Activated CD8-positive, alpha-beta memory T cell treated with anti-CD3 and anti-CD28 coated beads for 36 hours (primary cell): ENCODE results near the gene TOMM40L. TPM values are rescaled to one million over a fixed set of nuclear protein-coding genes. Genes with fewer than 3 reads are reported as not detected.
"Not testable (repeated sequence)": the region's sequence is repeated elsewhere in the genome, so short reads cannot be mapped to it uniquely, and the experiment has no call there.

ENCODE experiments used
- CTCF ChIA-PET: fragments of 350-600 bp; sonication (Branson Sonifier 250); formaldehyde crosslinking; loops from one replicate; lab custom pipeline; 2021; ENCODE audit warnings: antibody characterized with exemption; lab: Charles Lee
- POLR2A ChIA-PET: fragments of 350-600 bp; sonication (Branson Sonifier 250); formaldehyde crosslinking; loops from one replicate; lab custom pipeline; 2021; ENCODE audit warnings: antibody characterized with exemption; lab: Charles Lee
- total RNA-seq, 2 experiments: library from RNA; stranded (reverse); gene quantifications; one replicate each; pipeline ENCODE4 v1.2.3, GENCODE V29; 2021

Gene TOMM40L
- total RNA-seq, 2 experiments from 2014 or later, result 23.7 to 25.1 TPM

- ChIA-PET CTCF (interaction anchor here (0.6 to 7.9 kb wide), 18 partner anchors 8 to 162 kb away, joined by 3 to 56 read pairs (median 6); partner anchors contain the start of genes B4GALT3, CFAP126, FCER1G and NDUFS2), POLR2A (no interaction called here)
These were observed 1.5 kb downstream of the TOMM40L start for GRCh38 chr1:161227196-161227871.

GRCh38 chr1:161228032-161228431 is 2.2 kb downstream of the TOMM40L start:
- CTCF ChIA-PET, result interaction anchor here (0.6 to 7.9 kb wide), 15 partner anchors 9 to 155 kb away, joined by 3 to 56 read pairs (median 5); partner anchors contain the start of genes CFAP126, FCER1G, NDUFS2 and NR1I3
- POLR2A ChIA-PET, result interaction anchor here (0.6 kb wide), 1 partner anchor 12 kb away, joined by 4 read pairs; no protein-coding TSS in a partner anchor

GRCh38 chr1:161229896-161230295 is 4.0 kb downstream of the TOMM40L start:
- ChIA-PET POLR2A (interaction anchor here (0.6 kb wide), 1 partner anchor 69 kb away, joined by 7 read pairs; no protein-coding TSS in a partner anchor), CTCF (interaction anchor here (0.7 to 7.9 kb wide), 7 partner anchors 12 to 153 kb away, joined by 3 to 39 read pairs (median 3); no protein-coding TSS in a partner anchor)

GRCh38 chr1:161230762-161231161 is 4.9 kb downstream of the TOMM40L start:
- ChIA-PET POLR2A (interaction anchor here (0.9 kb wide), 1 partner anchor 76 kb away, joined by 3 read pairs; no protein-coding TSS in a partner anchor), CTCF (interaction anchor here (0.7 to 7.9 kb wide), 5 partner anchors 10 to 152 kb away, joined by 3 to 39 read pairs (median 3); no protein-coding TSS in a partner anchor)

- CTCF ChIA-PET, result interaction anchor here (1.0 kb wide), 1 partner anchor 39 kb away, joined by 5 read pairs; no protein-coding TSS in a partner anchor
- POLR2A ChIA-PET, result no interaction called here
These were observed 7.2 kb downstream of the TOMM40L start for GRCh38 chr1:161233102-161233501.

GRCh38 chr1:161235957-161236775 is 10.3 kb downstream of the TOMM40L start:
- POLR2A ChIA-PET, result no interaction called here
- CTCF ChIA-PET, result interaction anchor here (1.0 to 2.0 kb wide), 3 partner anchors 9 to 146 kb away, joined by 3 to 7 read pairs (median 6); partner anchors contain the start of gene TOMM40L

GRCh38 chr1:161238039-161238473 is 12.2 kb downstream of the TOMM40L start, which contains the start of gene NR1I3:
Gene NR1I3 (minus strand): TSS chr1:161238203. CDS start chr1:161236565, 1,638 bp downstream.
- CTCF ChIA-PET, result interaction anchor here (1.0 to 2.7 kb wide), 3 partner anchors 10 to 11 kb away, joined by 4 to 11 read pairs (median 6); partner anchors contain the start of gene TOMM40L
- POLR2A ChIA-PET, result no interaction called here

- POLR2A ChIA-PET, result no interaction called here
- CTCF ChIA-PET, result interaction anchor here (0.9 kb wide), 1 partner anchor 12 kb away, joined by 3 read pairs; no protein-coding TSS in a partner anchor
These were observed 15.8 kb downstream of the TOMM40L start for GRCh38 chr1:161241682-161242081.

GRCh38 chr1:161242313-161242712 is 16.5 kb downstream of the TOMM40L start:
- CTCF ChIA-PET, result interaction anchor here (0.9 kb wide), 1 partner anchor 12 kb away, joined by 3 read pairs; no protein-coding TSS in a partner anchor
- POLR2A ChIA-PET, result no interaction called here

- ChIA-PET CTCF (no interaction called here), POLR2A (no interaction called here)
These were observed 19.0 kb downstream of the TOMM40L start for GRCh38 chr1:161244888-161245287.

GRCh38 chr1:161250100-161250499 is 24.2 kb downstream of the TOMM40L start:
- CTCF ChIA-PET, result interaction anchor here (0.7 to 1.7 kb wide), 3 partner anchors 9 to 42 kb away, joined by 3 to 4 read pairs (median 4); no protein-coding TSS in a partner anchor
- POLR2A ChIA-PET, result not testable (repeated sequence)

- CTCF ChIA-PET, result interaction anchor here (0.5 kb wide), 1 partner anchor 184 kb away, joined by 4 read pairs; no protein-coding TSS in a partner anchor
- POLR2A ChIA-PET, result no interaction called here
These were observed 25.0 kb downstream of the TOMM40L start for GRCh38 chr1:161250829-161251228.

- ChIA-PET CTCF (no interaction called here), POLR2A (no interaction called here)
These were observed 25.7 kb downstream of the TOMM40L start for GRCh38 chr1:161251579-161251978.

- CTCF ChIA-PET, POLR2A ChIA-PET: not testable (repeated sequence)
These were observed 29.4 kb downstream of the TOMM40L start for GRCh38 chr1:161255302-161255701.

GRCh38 chr1:161255955-161256520 is 30.2 kb downstream of the TOMM40L start:
- CTCF ChIA-PET, POLR2A ChIA-PET: not testable (repeated sequence)

- POLR2A ChIA-PET, result not testable (repeated sequence)
- CTCF ChIA-PET, result interaction anchor here (0.6 to 1.1 kb wide), 2 partner anchors 9 to 36 kb away, joined by 3 to 4 read pairs; no protein-coding TSS in a partner anchor
These were observed 31.2 kb downstream of the TOMM40L start for GRCh38 chr1:161257109-161257508.

GRCh38 chr1:161258439-161259344 is 32.8 kb downstream of the TOMM40L start, which contains the start of gene PCP4L1:
Gene PCP4L1 (plus strand): TSS chr1:161258745. CDS start chr1:161258975, 230 bp downstream.
- POLR2A ChIA-PET, result no interaction called here
- CTCF ChIA-PET, result interaction anchor here (0.7 to 1.8 kb wide), 2 partner anchors 9 to 123 kb away, joined by 4 to 7 read pairs; no protein-coding TSS in a partner anchor
